Measurements from ENCODE around the gene SYCN.
"Not testable (repeated sequence)": the region's sequence is repeated elsewhere in the genome, so short reads cannot be mapped to it uniquely, and the experiment has no call there.

The SYCN gene

GRCh38 chr19:39223703-39224279, 19.7 kb upstream of the SYCN start:
- peak; percentile 13 for DNase-seq

- DNase-seq: not testable (repeated sequence)
Measured at GRCh38 chr19:39219108-39219507, 15.0 kb upstream of the SYCN start.

DNA sequence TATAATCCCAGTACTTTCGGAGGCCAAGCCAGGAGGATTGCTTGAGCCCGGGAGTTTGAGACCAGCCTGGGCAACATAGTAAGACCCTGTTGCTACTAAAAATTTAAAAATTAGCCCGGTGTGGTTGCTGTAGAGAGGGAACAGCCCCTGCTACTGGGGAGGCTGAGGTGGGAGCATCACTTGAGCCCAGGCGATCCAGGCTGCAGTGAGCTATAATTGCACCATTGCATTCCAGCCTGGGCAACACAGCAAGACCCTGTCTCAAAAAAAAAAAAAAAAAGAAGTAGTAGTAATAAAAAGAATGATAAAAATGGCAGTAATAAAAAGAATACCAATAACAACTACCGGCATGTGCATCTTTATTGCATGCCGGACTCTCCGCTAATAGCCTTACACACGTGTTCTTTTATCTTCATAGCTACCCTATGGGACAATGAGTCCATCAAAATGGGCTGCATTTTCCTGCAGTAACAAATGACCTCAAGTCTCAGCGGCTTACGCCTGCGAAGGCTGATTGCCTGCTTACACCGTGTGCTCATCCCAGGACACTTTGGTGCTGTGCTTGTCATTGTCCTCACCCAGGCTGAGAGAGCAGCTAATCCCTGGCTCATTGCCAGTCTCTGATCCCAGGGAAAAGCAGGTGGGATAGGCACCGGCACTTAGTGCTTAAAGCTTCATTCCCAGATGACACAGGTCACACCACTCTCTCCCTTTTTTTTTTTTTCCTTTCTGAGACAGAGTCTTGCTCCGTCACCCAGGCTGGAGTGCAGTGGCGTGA, 14.4 kb upstream of the SYCN start:
- DNase-seq: no peak

DNA sequence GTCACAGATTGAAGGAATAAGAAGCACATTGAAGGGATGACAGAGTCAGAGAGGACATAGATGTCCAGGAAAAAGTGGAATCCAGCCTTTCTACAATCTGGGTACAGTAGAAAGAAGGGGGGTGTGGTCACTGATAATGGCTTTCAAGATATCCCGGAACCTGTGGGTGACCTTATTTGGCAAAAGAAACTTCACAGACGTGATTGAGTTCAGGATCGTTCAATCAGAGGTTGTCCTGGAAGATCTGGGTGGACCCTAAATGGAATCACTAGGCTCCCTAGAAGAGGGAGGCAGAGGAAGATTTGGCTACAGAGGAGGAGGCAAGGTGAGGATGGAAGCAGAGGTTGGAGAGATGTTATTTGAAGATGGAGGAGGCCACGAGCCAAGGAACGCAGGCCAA, 13.0 kb upstream of the SYCN start:
- no peak for DNase-seq

DNA sequence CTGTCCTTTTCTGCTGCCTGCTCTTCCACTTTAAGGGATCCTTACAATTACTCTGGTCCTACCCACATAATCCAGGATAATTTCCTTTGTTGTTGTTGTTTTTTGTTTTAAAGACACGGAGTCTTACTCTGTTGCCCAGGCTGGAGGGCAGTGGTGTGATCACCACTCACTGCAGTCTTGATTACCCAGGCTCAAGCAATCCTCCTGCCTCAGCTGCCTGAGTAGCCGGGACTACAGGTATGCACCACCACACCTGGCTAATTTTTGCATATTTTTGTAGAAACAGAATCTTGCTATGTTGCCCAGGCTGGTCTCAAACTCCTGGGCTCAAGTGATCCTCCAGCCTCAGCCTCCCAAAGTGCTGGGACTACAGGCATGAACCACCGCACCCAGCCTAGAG, 11.3 kb upstream of the SYCN start:
- not testable (repeated sequence) for DNase-seq

GRCh38 chr19:39212375-39212742, 8.3 kb upstream of the SYCN start:
- peak; percentile 75 for DNase-seq

- DNase-seq: no peak
Measured at GRCh38 chr19:39211731-39212374, 7.8 kb upstream of the SYCN start.

DNA sequence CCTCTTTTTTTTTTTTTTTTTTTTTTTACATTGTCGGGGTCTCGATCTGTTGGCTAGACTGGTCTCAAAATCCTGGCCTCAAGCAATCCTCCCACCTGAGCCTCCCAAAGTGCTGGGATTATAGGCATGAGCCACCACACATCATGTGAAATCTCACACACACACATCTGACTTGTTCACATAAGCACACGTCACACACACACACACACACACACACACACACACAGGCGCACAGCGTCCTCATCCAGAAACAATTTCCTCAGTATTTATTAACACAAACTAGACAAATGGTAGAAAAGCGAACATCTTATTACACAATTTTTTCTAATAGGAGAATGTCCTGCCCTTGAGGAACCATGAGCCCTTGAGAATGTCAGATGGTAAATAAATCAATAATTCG, 5.1 kb upstream of the SYCN start:
- no peak for DNase-seq

DNA sequence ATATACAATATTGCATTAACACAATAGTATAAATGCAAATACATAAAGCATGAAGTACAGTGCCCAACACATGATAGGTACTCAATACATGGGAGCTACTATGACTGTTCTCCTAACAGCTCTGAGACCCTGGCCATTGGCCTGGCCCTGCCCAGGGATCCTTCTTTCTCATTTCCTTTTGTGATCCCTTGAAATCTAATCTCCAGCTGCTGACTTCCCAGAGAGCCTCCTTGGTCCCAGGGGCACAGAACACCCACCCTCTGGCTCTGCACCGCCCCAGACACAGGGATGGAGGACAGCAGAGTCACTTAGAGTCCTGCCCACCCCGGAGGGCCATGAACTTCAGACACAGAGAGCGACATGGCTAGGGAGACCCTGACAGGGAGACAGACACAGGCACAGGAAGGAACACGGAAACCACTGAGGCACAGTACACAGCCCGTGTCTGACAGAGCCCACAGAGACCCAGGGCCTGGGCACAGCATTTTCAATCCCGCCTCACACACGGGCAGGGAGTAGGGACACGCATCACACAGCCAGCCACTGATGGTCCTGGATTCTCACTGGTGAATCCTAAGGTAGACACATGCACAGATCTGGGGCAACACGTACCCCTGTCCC, 4.2 kb upstream of the SYCN start:
- DNase-seq: no peak

DNA sequence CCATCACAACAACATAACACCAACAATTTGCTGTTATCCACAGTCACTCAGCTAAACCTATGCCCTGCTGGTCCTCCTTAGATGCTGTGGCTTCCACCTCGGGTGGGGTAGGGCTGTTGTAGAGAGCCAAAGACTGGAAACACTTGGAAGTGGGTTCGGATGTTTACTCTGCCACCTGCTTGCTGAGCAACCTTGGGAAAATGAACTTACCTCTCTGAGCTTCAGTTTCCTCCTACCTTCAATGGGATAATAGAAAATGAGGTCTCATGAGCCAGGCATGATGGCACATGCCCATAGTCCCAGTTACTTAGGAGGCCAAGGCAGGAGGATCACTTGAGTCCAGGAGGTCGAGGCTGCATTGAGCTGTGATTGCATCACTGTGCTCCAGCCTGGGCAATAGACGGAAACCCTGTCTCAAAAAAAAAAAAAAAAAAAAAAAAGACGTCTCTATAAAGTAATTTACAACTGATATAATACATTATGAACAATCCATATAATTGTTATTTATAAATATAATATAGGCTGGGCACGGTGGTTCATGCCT, 3.3 kb upstream of the SYCN start:
- DNase-seq: no peak

DNA sequence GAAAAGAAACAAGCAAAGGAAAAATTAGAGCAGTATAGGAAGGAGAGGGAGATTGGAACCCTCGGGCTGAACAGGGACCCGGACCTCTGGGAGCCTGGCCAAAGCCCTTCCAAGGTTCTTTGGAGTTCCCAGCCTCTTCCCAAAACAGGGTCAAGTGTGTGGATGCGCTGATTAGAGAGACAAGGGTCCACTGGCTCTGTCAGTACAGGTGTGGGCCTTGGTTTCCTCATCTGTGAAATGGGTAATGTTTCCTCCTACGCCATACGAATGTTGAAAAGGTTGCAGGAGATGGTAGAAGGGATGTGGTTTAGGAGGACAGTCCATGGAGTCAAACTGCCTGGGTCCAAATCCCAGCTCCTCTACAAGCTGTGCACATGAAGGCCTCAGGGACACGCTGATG, 2.1 kb upstream of the SYCN start:
- DNase-seq: no peak

DNA sequence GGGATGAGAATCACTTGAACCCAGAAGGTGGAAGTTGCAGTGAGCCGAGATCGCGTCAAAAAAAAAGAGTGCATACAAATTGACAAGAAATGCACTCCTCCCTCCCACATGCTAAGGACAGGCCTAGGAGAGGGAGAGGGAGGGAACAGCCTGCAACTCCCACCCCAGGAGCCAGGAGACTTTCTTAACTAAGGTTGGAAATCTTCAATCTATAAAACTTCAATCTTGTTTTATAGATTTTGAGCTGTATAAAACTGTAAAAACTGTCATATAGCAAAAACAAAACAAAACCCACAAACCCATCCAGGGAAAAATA, 1.3 kb upstream of the SYCN start:
- DNase-seq: no peak

- DNase-seq: no peak
Measured at GRCh38 chr19:39202998-39203355, 1.1 kb downstream of the SYCN start.

- no peak for DNase-seq
Measured at GRCh38 chr19:39200803-39201115, 3.3 kb downstream of the SYCN start.

GRCh38 chr19:39200066-39200802, 3.8 kb downstream of the SYCN start:
- DNase-seq: no peak

GRCh38 chr19:39199025-39199424, 5.0 kb downstream of the SYCN start:
- no peak for DNase-seq

GRCh38 chr19:39197808-39198207, 6.3 kb downstream of the SYCN start:
- DNase-seq: no peak

- DNase-seq: peak; percentile 12
Measured at GRCh38 chr19:39196860-39197562, 7.1 kb downstream of the SYCN start, which contains the start of gene NCCRP1. Gene NCCRP1 (plus strand): TSS chr19:39196964. CDS start chr19:39196983, 19 bp downstream.

DNA sequence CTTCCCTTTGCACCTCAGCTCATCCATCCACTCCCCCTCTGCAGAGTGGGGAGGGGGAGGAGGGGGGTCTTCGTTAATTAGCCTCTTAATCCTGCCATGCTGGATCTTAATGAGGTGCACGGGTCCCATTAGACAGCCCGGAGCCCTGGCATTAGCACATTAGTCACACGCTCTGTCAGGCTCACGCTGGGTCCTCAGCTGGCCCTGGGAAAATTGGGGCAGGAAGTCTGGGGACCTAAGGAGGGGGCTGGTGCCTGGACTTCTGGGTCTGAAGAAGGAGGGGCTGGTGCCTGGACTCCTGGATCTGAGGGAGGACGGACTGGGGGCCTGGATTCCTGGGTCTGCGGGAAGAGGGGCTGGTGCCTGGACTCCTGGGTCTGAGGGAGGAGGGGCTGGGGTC, 7.7 kb downstream of the SYCN start:
- no peak for DNase-seq

GRCh38 chr19:39195755-39196154, 8.3 kb downstream of the SYCN start:
- no peak for DNase-seq

DNA sequence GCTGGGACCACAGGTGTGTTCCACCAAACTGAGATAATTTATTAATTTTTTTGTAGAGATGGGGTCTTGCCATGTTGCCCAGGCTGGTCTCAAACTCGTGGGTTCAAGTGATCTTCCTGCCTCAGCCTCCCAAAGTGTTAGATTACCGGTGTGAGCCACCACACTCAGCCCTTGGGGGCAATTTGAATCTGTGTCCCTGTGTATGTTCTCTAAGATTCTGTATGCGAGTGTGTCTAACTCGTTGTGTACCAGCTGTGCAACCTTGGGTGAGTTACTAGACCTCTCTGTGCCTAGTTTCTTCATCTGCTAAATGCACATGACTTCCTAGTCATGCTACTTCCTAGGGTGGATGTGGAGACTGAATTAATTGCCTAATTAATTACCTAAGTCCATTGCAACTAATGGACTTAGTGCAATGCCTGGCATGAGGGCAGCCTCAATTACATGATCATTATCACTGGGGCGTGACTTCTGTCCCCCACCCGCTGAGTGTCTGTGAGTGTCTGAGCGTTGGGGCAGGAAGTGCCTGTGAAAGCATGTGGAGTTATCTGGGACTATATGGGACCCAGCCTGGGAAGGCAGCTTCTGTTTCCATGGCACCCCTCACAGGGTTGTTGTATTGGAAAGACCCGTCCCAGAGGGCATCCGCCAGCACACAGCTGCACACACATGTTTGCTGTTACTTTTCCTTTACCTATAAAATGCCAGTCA, 9.1 kb downstream of the SYCN start:
- no peak for DNase-seq

GRCh38 chr19:39193803-39194202, 10.3 kb downstream of the SYCN start:
- DNase-seq: no peak
